A673 (cell line): ENCODE data around the gene EHMT1. TPM values are rescaled to one million over a fixed set of nuclear protein-coding genes. Genes with fewer than 3 reads are reported as not detected.

Experiments
- BruUV-seq: library from RNA; stranded (reverse); fragments of 400-500 nt; replicated peaks from 2 replicates; lab custom pipeline; 2021; lab: Mats Ljungman, UMichigan
- CTCF ChIA-PET: fragments of 300-600 bp; sonication (Branson Sonifier 250); formaldehyde crosslinking; loops from one replicate; lab custom pipeline; 2022; ENCODE audit warnings: antibody characterized with exemption; lab: Charles Lee
- POLR2A ChIA-PET: fragments of 300-600 bp; sonication (Branson Sonifier 250); formaldehyde crosslinking; loops from one replicate; lab custom pipeline; 2022; ENCODE audit warnings: antibody characterized with exemption; ENCODE audit not compliant: low non-redundant PET; lab: Charles Lee
- DNase-seq: peaks from one replicate; pipeline ENCODE4 v3.0.0-alpha.2; 2015; ENCODE audit warnings: low spot score
- H3K27ac ChIP-seq: fragments of 200-600 bp; sonication (generic); 2 replicates; pipeline ENCODE4 v1.5.1; 2016; ENCODE audit warnings: mixed run types, low read depth, mild to moderate bottlenecking, mixed read lengths, antibody characterized with exemption, low read length; ENCODE audit not compliant: poor library complexity, severe bottlenecking
- H3K27me3 ChIP-seq: fragments of 200-600 bp; sonication (generic); replicated peaks from 2 replicates; pipeline ENCODE4 v1.6.1; 2017; ENCODE audit warnings: mixed run types, low read depth, mild to moderate bottlenecking, mixed read lengths, antibody characterized with exemption, low read length; ENCODE audit not compliant: insufficient read depth, poor library complexity
- H3K36me3 ChIP-seq: fragments of 200-600 bp; sonication (generic); 2 replicates; pipeline ENCODE4 v1.6.1; 2016; ENCODE audit warnings: mixed run types, mild to moderate bottlenecking, mixed read lengths, antibody characterized with exemption, low read length; ENCODE audit not compliant: insufficient read depth, poor library complexity, severe bottlenecking
- H3K4me1 ChIP-seq: fragments of 200-600 bp; sonication (generic); 2 replicates; pipeline ENCODE4 v1.6.1; 2017; ENCODE audit warnings: mixed run types, mild to moderate bottlenecking, mixed read lengths, antibody characterized with exemption, low read length; ENCODE audit not compliant: insufficient read depth, poor library complexity, severe bottlenecking
- H3K4me3 ChIP-seq: fragments of 200-600 bp; sonication (generic); 2 replicates; pipeline ENCODE4 v1.5.1; 2016; ENCODE audit warnings: low read depth, mixed run types, mild to moderate bottlenecking, mixed read lengths, low read length; ENCODE audit not compliant: poor library complexity, severe bottlenecking
- H3K9me3 ChIP-seq: fragments of 200-600 bp; sonication (generic); 2 replicates; pipeline ENCODE4 v1.6.1; 2016; ENCODE audit warnings: mixed run types, low read depth, mild to moderate bottlenecking, mixed read lengths, antibody characterized with exemption, low read length; ENCODE audit not compliant: poor library complexity, severe bottlenecking
- CTCF ChIP-seq: fragments of 300-800, 200-600 bp; sonication (generic); conservative IDR thresholded peaks from 2 replicates; pipeline ENCODE4 v1.5.1; 2017; ENCODE audit warnings: low read depth, mild to moderate bottlenecking, antibody characterized with exemption, low read length, moderate library complexity, mixed read lengths
- EZH2 ChIP-seq: fragments of 200-600 bp; sonication (generic); IDR thresholded peaks from 2 replicates; pipeline ENCODE4 v1.6.1; 2017; ENCODE audit warnings: borderline replicate concordance, low read depth, mild to moderate bottlenecking, mixed read lengths, antibody characterized with exemption, low read length; ENCODE audit not compliant: poor library complexity, severe bottlenecking
- intact Hi-C: fragments of 100-400 bp; cut with micrococcal nuclease; formaldehyde crosslinking; loops from one replicate; pipeline ENCODE4 v1.10.0; 2022; ENCODE audit not compliant: unreplicated experiment
- total RNA-seq: library from RNA; stranded (reverse); gene quantifications from 2 replicates; pipeline ENCODE4 v1.2.3, GENCODE V29; 2021

EHMT1 gene
- total RNA-seq, 1 experiment from 2014 or later = 115 TPM

- H3K4me1 ChIP-seq = no peaks in the 10 kb centered on the region
- no peak for TF ChIP-seq CTCF
- TF ChIP-seq EZH2 = no peak
These were observed 31.5 kb downstream of the EHMT1 start for GRCh38 chr9:137650259-137650658.

GRCh38 chr9:137650779-137651178, 32.0 kb downstream of the EHMT1 start:
- CTCF ChIA-PET = no interaction called here

More at GRCh38 chr9:137650259-137650658, 31.5 kb downstream of the EHMT1 start:
- ChIA-PET POLR2A (no interaction called here), CTCF (no interaction called here)
- intact Hi-C loops = no loop called here
- no TSS peak for BruUV-seq
- no peak for DNase-seq
- peaks cover 7% of the 10 kb centered on the region for H3K36me3 ChIP-seq
- no peaks in the 10 kb centered on the region for H3K9me3 ChIP-seq
- no peak overlapping the region for H3K4me3 ChIP-seq
- H3K27me3 ChIP-seq = no peaks in the 10 kb centered on the region
- H3K27ac ChIP-seq = no peak overlapping the region

GRCh38 chr9:137656416-137656815, 37.6 kb downstream of the EHMT1 start:
- H3K4me3 ChIP-seq = no peak overlapping the region
- no peaks in the 10 kb centered on the region for H3K4me1 ChIP-seq
- no peaks in the 10 kb centered on the region for H3K27me3 ChIP-seq
- ChIA-PET POLR2A (no interaction called here), CTCF (no interaction called here)
- H3K27ac ChIP-seq = no peak overlapping the region
- no TSS peak for BruUV-seq
- TF ChIP-seq EZH2 (no peak), CTCF (no peak)
- DNase-seq = no peak
- no peaks in the 10 kb centered on the region for H3K9me3 ChIP-seq
- peaks cover 4% of the 10 kb centered on the region for H3K36me3 ChIP-seq
- intact Hi-C loops = no loop called here

More at GRCh38 chr9:137650779-137651178, 32.0 kb downstream of the EHMT1 start:
- Histone ChIP-seq H3K9me3 (no peaks in the 10 kb centered on the region), H3K27ac (no peak overlapping the region), H3K27me3 (no peaks in the 10 kb centered on the region), H3K4me1 (no peaks in the 10 kb centered on the region), H3K4me3 (no peak overlapping the region), H3K36me3 (peaks cover 7% of the 10 kb centered on the region)
- TF ChIP-seq EZH2 = no peak
- no peak for TF ChIP-seq CTCF
- intact Hi-C loops = no loop called here
- no peak for DNase-seq
- no TSS peak for BruUV-seq
- POLR2A ChIA-PET = no interaction called here
